K562 (cell line): ENCODE measurements around the gene SLC7A1. TPM values are rescaled to one million over a fixed set of nuclear protein-coding genes. Genes with fewer than 3 reads are reported as not detected.

Experiments
- ATAC-seq: fragments of 200-7000 bp; cut with Tn5 transposase; 3 replicates; pipeline ENCODE4 v1.9.1; 2020; ENCODE audit warnings: moderate library complexity
- BruUV-seq: library from RNA; stranded (reverse); fragments of 400-500 nt; replicated peaks from 2 replicates; lab custom pipeline; 2021; lab: Mats Ljungman, UMichigan
- CTCF ChIA-PET: fragments of 300-600 bp; formaldehyde crosslinking; extraction: SDS; loops from one replicate; lab custom pipeline; 2021; ENCODE audit warnings: low intra/inter-chr PET ratio; lab: Yijun Ruan, JAX
- POLR2A ChIA-PET: fragments of 300-600, 350-650 bp; sonication (Branson Sonifier 250); formaldehyde crosslinking; extraction: SDS; loops from one replicate; lab custom pipeline; 2021; ENCODE audit warnings: antibody characterized with exemption, inconsistent platforms; lab: Yijun Ruan, JAX
- DNase-seq, 4 experiments: peaks; one replicate each; pipeline versions ENCODE4 v3.0.0 to v3.0.0-alpha.2; 2011 to 2018; ENCODE audit warnings: low spot score in 3 of 4, mixed read lengths in 3 of 4; ENCODE audit errors: extremely low read depth in 1 of 4
- FAIRE-seq: peaks from 2 replicates; lab custom pipeline; 2011; peaks lifted over from hg19 to GRCh38; lab: Jason Lieb, UNC
- H2AFZ ChIP-seq: 2 replicates; pipeline ENCODE4 v1.6.0; 2011; ENCODE audit warnings: low read depth, low read length, control low read depth, inconsistent platforms
- H3K27ac ChIP-seq: fragments of 200-600 bp; 3 replicates; pipeline ENCODE4 v1.8.0; 2011; ENCODE audit warnings: low read depth, mild to moderate bottlenecking, control low read depth, inconsistent platforms, low read length, moderate library complexity, mixed read lengths; ENCODE audit errors: extremely low read depth
- H3K27me3 ChIP-seq, 2 experiments: fragments of 300-600 bp in 1 of 2; 2 replicates in 1 of 2; 3 replicates in 1 of 2; pipeline versions ENCODE4 v1.6.0 to v1.8.0; 2011; ENCODE audit warnings: inconsistent platforms in 2 of 2, low read length in 2 of 2, mild to moderate bottlenecking in 1 of 2, mixed read lengths in 1 of 2, moderate library complexity in 1 of 2; ENCODE audit not compliant: control insufficient read depth in 2 of 2, insufficient read depth in 2 of 2
- H3K36me3 ChIP-seq: fragments of 300-600 bp; 3 replicates; pipeline ENCODE4 v1.8.0; 2011; ENCODE audit warnings: mild to moderate bottlenecking, low read length, inconsistent platforms; ENCODE audit not compliant: control insufficient read depth, insufficient read depth
- H3K4me1 ChIP-seq, 2 experiments: fragments of 200-600 bp in 1 of 2; replicated peaks in 1 of 2; 2 replicates in 1 of 2; 3 replicates in 1 of 2; pipeline versions ENCODE4 v1.5.1 to v1.8.0; 2011; ENCODE audit warnings: inconsistent platforms in 2 of 2, low read length in 2 of 2, mild to moderate bottlenecking in 1 of 2, mixed read lengths in 1 of 2, moderate library complexity in 1 of 2; ENCODE audit not compliant: control insufficient read depth in 2 of 2, insufficient read depth in 2 of 2
- H3K4me2 ChIP-seq: 2 replicates; pipeline ENCODE4 v1.6.1; 2011; ENCODE audit warnings: low read length, control low read depth, inconsistent platforms, mixed read lengths; ENCODE audit not compliant: insufficient read depth
- H3K4me3 ChIP-seq: fragments of 200-600 bp; sonication (generic), shearing (Covaris generic); 2 replicates; pipeline ENCODE4 v1.5.1; 2016; ENCODE audit warnings: control low read depth, inconsistent platforms
- H3K79me2 ChIP-seq: fragments of 200-600 bp; 3 replicates; pipeline ENCODE4 v1.8.0; 2011; ENCODE audit warnings: low read length, inconsistent platforms; ENCODE audit not compliant: control insufficient read depth, insufficient read depth
- H3K9ac ChIP-seq, 2 experiments: 2 replicates each; pipeline versions ENCODE4 v1.6.0 to v1.6.1; 2011; ENCODE audit warnings: low read depth in 2 of 2, low read length in 2 of 2, control low read depth in 1 of 2, inconsistent platforms in 1 of 2, mild to moderate bottlenecking in 1 of 2, mixed read lengths in 1 of 2; ENCODE audit not compliant: insufficient read depth in 1 of 2
- H3K9me1 ChIP-seq: one replicate; pipeline ENCODE4 v1.6.0; 2011; ENCODE audit warnings: inconsistent platforms, mild to moderate bottlenecking, low read length, moderate library complexity; ENCODE audit not compliant: control insufficient read depth, insufficient read depth
- H3K9me3 ChIP-seq: replicated peaks from 2 replicates; pipeline ENCODE4 v1.5.1; 2011; ENCODE audit warnings: low read depth, low read length, inconsistent platforms; ENCODE audit not compliant: control insufficient read depth, insufficient read depth
- H4K20me1 ChIP-seq: replicated peaks from 2 replicates; pipeline ENCODE4 v1.6.1; 2011; ENCODE audit warnings: low read length, inconsistent platforms, mixed read lengths; ENCODE audit not compliant: control insufficient read depth, insufficient read depth
- BRD4 ChIP-seq: fragments of 200-600 bp; sonication (generic); IDR thresholded peaks from 2 replicates; pipeline ENCODE4 v1.6.1; 2017; ENCODE audit warnings: inconsistent platforms
- EP400 ChIP-seq: fragments of 450-650 bp; IDR thresholded peaks from 2 replicates; pipeline ENCODE4 v1.6.1; 2017; ENCODE audit warnings: antibody characterized with exemption, mild to moderate bottlenecking, moderate library complexity
- KLF16 ChIP-seq: IDR thresholded peaks from 2 replicates; pipeline ENCODE4 v1.6.1; 2016; ENCODE audit warnings: antibody characterized with exemption
- MAZ ChIP-seq, 2 experiments: fragments of 450-650 bp in 1 of 2; sonication (generic) in 1 of 2; formaldehyde crosslinking; IDR thresholded peaks in 1 of 2; conservative IDR thresholded peaks in 1 of 2; 2 replicates each; pipeline versions ENCODE4 v1.4.0 to v1.5.0; 2020; ENCODE audit warnings: mild to moderate bottlenecking in 1 of 2, missing genetic modification reagents in 1 of 2
- ZNF212 ChIP-seq: fragments of 450-650 bp; formaldehyde crosslinking; IDR thresholded peaks from 2 replicates; pipeline ENCODE4 v1.4.0; 2020; ENCODE audit warnings: mild to moderate bottlenecking
- WGBS: fragments of 100-300 bp; shearing (Covaris generic); methylation state at CpG from one replicate; pipeline ENCODE4 v1.1.6; 2016; ENCODE audit warnings: low coverage, mixed read lengths; ENCODE audit not compliant: insufficient coverage; ENCODE audit errors: missing lambda C conversion rate; 5-methylcytosine and 5-hydroxymethylcytosine counted together
- in situ Hi-C: fragments of 300-500 bp; cut with MboI; formaldehyde crosslinking; loops from 4 replicates; pipeline ENCODE4 v1.15.0; 2018; ENCODE audit warnings: inconsistent platforms, mixed read lengths
- intact Hi-C: fragments of 100-400 bp; cut with micrococcal nuclease; formaldehyde crosslinking; loops from 2 replicates; pipeline ENCODE4 v1.14.2; 2022
- polyA plus RNA-seq, 8 experiments: library from polyadenylated mRNA; depleted of rRNA in 4 of 8; stranded (reverse) in 5 of 8; unstranded in 3 of 8; fragments of >200 nt; fragmentation: Nextera tagmentation in 2 of 8; fragmentation: Illumina TruSeq in 1 of 8; extraction: Ambion mirVana in 2 of 8; extraction: Trizol in 1 of 8; gene quantifications; 2 replicates each; pipeline versions ENCODE4 v1.2.1 to v1.2.3, GENCODE V29; 2011 to 2014; ENCODE audit warnings: inconsistent platforms in 1 of 8, missing spikeins in 1 of 8
- total RNA-seq, 7 experiments: library from RNA; depleted of rRNA in 6 of 7; stranded (reverse); fragments of >200 nt in 6 of 7; fragmentation: Illumina TruSeq in 2 of 7; extraction: Trizol in 2 of 7; gene quantifications; 2 replicates each; pipeline versions ENCODE4 v1.2.1 to v1.2.3, GENCODE V29; 2011 to 2021; ENCODE audit warnings: low replicate concordance in 1 of 7
- TF ChIP-seq, protein P1 (sequence below), 3 experiments: IDR thresholded peaks in 2 of 3; conservative IDR thresholded peaks in 1 of 3; 2 replicates each; pipeline ENCODE4 v1.5.1; 2011 to 2012; ENCODE audit warnings: low read length in 3 of 3, mild to moderate bottlenecking in 3 of 3, control low read depth in 2 of 3, improper control_type of control experiment in 1 of 3, inconsistent platforms in 1 of 3, low read depth in 1 of 3, mixed read lengths in 1 of 3, moderate library complexity in 1 of 3; ENCODE audit not compliant: insufficient read depth in 2 of 3
- TF ChIP-seq, protein P2 (sequence below): sonication (generic); formaldehyde crosslinking; IDR thresholded peaks from 2 replicates; pipeline ENCODE4 v1.8.0; 2022; ENCODE audit warnings: mild to moderate bottlenecking, missing genetic modification reagents, borderline replicate concordance
- TF ChIP-seq, protein P3 (sequence below): fragments of 250-450 bp; sonication (Bioruptor Pico); IDR thresholded peaks from 2 replicates; pipeline ENCODE4 v1.8.0; 2022; ENCODE audit warnings: inconsistent platforms

The SLC7A1 gene
- total and polyA plus RNA-seq, 9 of the 15 experiments (the other 6 are each of a cell fraction or from before 2014, with no cell fraction given), result 3.3 to 69.7 (median 10.8) TPM

DNA sequence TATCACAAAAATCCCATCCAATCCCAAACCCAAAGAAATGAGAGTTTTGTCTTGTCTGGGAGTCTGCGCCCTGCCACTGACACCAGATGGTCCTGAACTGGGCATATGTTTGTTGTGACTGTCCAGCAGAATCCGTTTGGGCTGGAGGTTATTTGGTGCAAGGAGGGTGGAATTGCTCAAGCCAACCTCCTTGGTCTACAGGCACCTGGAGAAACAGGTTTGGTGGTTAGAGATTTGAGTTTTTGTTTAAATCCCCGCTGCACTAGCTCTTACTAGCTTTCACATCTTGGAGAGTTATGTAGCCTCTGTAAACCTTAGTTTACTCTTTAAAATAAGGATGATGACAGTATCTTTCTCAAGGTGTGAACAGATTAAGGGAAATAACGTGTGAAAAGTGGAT is 101.7 kb downstream of the SLC7A1 start (continued):
- TF ChIP-seq, protein P1, sequence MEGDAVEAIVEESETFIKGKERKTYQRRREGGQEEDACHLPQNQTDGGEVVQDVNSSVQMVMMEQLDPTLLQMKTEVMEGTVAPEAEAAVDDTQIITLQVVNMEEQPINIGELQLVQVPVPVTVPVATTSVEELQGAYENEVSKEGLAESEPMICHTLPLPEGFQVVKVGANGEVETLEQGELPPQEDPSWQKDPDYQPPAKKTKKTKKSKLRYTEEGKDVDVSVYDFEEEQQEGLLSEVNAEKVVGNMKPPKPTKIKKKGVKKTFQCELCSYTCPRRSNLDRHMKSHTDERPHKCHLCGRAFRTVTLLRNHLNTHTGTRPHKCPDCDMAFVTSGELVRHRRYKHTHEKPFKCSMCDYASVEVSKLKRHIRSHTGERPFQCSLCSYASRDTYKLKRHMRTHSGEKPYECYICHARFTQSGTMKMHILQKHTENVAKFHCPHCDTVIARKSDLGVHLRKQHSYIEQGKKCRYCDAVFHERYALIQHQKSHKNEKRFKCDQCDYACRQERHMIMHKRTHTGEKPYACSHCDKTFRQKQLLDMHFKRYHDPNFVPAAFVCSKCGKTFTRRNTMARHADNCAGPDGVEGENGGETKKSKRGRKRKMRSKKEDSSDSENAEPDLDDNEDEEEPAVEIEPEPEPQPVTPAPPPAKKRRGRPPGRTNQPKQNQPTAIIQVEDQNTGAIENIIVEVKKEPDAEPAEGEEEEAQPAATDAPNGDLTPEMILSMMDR (IDR thresholded peaks at IDR 0.05 in 2 of 3, conservative IDR thresholded peaks at IDR 0.05 in 1 of 3; ENCODE audit: insufficient read depth in 2 of 3, low read depth in 1 of 3, low read length in 3 of 3), result no peak
- TF ChIP-seq KLF16 (no peak), BRD4 (no peak), ZNF212 (CRISPR knock-in tag) (no peak)
- TF ChIP-seq, protein P2, sequence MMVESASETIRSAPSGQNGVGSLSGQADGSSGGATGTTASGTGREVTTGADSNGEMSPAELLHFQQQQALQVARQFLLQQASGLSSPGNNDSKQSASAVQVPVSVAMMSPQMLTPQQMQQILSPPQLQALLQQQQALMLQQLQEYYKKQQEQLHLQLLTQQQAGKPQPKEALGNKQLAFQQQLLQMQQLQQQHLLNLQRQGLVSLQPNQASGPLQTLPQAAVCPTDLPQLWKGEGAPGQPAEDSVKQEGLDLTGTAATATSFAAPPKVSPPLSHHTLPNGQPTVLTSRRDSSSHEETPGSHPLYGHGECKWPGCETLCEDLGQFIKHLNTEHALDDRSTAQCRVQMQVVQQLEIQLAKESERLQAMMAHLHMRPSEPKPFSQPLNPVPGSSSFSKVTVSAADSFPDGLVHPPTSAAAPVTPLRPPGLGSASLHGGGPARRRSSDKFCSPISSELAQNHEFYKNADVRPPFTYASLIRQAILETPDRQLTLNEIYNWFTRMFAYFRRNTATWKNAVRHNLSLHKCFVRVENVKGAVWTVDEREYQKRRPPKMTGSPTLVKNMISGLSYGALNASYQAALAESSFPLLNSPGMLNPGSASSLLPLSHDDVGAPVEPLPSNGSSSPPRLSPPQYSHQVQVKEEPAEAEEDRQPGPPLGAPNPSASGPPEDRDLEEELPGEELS (CRISPR knock-in tag), result no peak

DNA sequence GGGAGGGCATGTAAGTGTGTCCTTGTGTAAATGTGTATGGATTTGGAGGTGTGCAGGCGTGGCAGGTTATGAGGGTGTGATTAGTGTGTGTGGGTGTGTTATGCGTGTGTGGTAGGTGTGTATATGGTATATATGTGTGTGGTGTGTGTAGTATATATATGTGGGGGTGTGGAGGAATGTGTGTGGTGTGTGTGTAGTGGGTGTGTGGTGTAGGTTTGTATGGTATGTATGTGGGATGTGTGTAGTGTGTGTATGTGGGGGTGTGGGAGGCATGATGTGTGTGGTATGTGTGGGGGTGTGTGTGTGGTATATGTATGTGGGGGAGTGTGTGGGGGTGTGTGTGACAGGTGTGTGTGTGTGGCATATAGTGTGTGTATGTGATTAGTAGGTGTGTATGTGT is 104.2 kb downstream of the SLC7A1 start:
- DNase-seq (no peak), ATAC-seq (no peak), FAIRE-seq (no peak)
- no peak overlapping the region for H3K27ac ChIP-seq
- ChIA-PET POLR2A (no interaction called here), CTCF (no interaction called here)
- no peak overlapping the region for H3K4me2 ChIP-seq
- no peaks in the 10 kb centered on the region for H4K20me1 ChIP-seq
- BruUV-seq, result no TSS peak
- no peak overlapping the region for H3K4me3 ChIP-seq
- intact Hi-C loops, result no loop called here
- H3K79me2 ChIP-seq, result no peaks in the 10 kb centered on the region
- H3K9me3 ChIP-seq, result no peaks in the 10 kb centered on the region
- H3K27me3 ChIP-seq, result peaks cover 12 to 35% of the 10 kb centered on the region in 2 experiments; a peak in 4 of 5 replicates
- no peak overlapping the region for H3K9ac ChIP-seq
- H3K36me3 ChIP-seq, result no peaks in the 10 kb centered on the region
- TF ChIP-seq MAZ (CRISPR knock-in tag; conservative IDR thresholded peaks at IDR 0.05 in 1 of 2, IDR thresholded peaks at IDR 0.05 in 1 of 2) (no peak), EP400 (no peak)
- TF ChIP-seq, protein P3, sequence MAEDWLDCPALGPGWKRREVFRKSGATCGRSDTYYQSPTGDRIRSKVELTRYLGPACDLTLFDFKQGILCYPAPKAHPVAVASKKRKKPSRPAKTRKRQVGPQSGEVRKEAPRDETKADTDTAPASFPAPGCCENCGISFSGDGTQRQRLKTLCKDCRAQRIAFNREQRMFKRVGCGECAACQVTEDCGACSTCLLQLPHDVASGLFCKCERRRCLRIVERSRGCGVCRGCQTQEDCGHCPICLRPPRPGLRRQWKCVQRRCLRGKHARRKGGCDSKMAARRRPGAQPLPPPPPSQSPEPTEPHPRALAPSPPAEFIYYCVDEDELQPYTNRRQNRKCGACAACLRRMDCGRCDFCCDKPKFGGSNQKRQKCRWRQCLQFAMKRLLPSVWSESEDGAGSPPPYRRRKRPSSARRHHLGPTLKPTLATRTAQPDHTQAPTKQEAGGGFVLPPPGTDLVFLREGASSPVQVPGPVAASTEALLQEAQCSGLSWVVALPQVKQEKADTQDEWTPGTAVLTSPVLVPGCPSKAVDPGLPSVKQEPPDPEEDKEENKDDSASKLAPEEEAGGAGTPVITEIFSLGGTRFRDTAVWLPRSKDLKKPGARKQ (CRISPR knock-in tag), result no peak
- TF ChIP-seq, all 486 proteins: peak for 0
- in situ Hi-C loops, result no loop called here
- Histone ChIP-seq H3K9me1 (no peaks in the 10 kb centered on the region), H2AFZ (no peak overlapping the region), H3K4me1 (no peaks in the 10 kb centered on the region)
- WGBS, result 0% methylated on average over 2 of the region's 2 CpGs
